Stimulated activated CD8-positive, alpha-beta memory T cell treated with anti-CD3 and anti-CD28 coated beads, Interleukin-7, amount 100 ng/mL, for 24 hours (primary cell): Measurements from ENCODE around the gene VMP1.

Experiments
- DNase-seq: peaks from one replicate; pipeline ENCODE4 v3.0.0-alpha.2; 2020; ENCODE audit warnings: low read depth

Gene VMP1

DNA sequence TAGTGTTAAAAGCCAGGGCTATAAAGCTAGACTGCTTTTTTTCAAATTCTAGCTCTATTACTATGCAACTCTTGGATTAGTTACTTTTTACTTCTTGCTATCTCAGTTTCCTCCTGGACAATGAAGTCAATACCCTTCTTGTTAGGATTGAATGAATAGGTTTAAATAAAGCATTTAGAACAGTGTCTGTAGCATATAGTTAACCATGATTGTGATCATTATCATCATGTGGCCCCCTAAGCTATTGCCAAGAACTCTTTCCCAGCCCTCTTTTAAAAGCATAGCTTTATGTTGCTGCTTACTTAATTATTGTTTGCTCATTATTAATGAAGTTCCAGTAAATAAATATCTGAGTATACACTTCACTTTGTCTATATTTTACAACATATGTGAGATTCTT lies 4.5 kb downstream of the VMP1 start:
- DNase-seq: no peak

DNA sequence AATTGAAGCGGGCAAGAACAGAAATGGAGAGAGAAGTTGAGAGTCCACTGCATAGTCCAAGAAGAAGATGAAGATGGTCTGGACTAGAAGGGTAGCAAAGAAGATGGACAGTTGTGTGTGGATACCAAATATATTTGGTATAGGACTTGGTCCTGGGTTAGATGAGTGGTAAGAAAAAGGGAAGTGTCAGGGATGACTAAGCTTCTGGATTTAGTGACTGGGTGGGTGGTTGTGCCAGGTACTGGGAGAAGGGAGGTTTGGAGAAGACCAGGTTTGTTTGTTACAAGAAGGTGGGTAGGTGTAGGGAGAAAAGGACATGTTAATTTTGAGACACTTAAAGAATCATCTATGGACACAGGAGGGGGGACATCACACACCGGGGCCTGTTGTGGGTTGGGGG lies 5.4 kb downstream of the VMP1 start:
- DNase-seq: no peak

DNA sequence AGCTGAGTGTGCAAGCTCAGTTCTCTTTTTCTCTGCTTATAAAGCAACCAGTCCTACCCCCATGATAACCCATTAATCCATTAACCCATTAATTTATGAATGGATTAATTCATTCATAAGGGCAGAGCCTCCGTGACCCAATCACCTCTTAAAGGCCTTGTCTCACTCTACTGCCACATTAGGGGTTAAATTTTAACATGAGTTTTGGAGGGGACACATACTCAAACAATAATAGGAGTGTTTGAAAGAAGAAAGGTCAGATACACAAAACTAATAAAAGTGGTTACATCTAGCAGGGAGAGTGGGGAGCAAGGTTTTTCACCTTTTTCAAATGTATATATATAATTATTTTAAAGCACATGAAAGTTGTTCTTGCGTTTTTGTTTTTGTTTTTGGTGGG lies 6.8 kb downstream of the VMP1 start:
- no peak for DNase-seq

GRCh38 chr17:59716427-59716826 lies 9.0 kb downstream of the VMP1 start:
- no peak for DNase-seq

GRCh38 chr17:59719526-59719925 lies 12.1 kb downstream of the VMP1 start:
- DNase-seq: no peak

GRCh38 chr17:59722623-59723022 lies 15.2 kb downstream of the VMP1 start:
- no peak for DNase-seq

GRCh38 chr17:59723041-59723440 lies 15.6 kb downstream of the VMP1 start:
- no peak for DNase-seq

- no peak for DNase-seq
These were observed 16.2 kb downstream of the VMP1 start for GRCh38 chr17:59723607-59724006.

DNA sequence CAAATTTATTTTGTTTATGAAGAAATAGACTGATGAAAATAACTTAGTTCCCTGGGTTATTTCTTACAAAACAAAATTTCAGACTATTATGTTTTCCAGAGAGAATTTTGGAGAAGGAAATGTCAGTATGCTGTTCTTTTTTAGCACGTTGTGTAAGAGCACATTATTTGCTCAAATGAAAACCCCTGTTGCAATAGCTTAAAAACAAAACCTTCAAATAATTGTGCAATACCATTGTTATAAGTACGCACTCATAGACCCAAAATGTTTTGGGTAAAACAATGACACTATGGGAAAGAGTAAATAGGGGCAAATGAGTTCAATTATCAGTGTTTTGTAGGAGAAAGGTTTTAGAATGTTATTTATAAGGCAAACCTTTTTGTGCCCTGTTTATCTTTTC lies 18.2 kb downstream of the VMP1 start:
- no peak for DNase-seq

DNA sequence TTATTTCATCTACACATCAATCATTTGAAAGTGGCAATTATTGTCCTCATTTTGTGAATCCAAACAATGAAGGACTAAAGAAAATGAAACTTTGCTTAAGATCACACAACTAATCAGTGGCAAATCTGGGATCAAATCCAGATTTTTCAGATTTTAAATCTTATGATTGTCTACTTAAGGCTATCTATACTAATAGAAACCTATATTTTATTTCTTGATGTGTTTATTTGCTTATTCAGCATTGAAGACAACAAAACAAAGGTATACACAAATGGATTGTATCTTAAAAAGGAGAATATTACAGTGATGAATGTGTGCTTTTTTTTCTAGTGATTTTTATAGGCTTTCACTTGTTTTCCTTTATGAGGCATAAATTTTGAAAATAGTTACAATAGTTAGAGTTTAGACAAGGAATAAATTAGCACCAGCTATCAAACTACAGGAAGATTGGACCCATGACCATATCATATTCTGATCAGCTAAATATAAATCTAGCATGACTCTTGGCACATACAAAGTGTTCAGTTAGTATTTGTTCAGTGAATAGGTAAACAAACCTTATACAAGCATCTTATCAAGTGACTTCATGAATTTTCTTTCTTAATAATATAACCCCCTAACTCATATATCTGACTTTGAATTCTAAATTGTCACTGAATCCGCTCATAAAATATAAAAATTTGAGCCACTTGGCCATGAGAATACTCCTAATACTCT lies 20.5 kb downstream of the VMP1 start:
- DNase-seq: no peak

DNA sequence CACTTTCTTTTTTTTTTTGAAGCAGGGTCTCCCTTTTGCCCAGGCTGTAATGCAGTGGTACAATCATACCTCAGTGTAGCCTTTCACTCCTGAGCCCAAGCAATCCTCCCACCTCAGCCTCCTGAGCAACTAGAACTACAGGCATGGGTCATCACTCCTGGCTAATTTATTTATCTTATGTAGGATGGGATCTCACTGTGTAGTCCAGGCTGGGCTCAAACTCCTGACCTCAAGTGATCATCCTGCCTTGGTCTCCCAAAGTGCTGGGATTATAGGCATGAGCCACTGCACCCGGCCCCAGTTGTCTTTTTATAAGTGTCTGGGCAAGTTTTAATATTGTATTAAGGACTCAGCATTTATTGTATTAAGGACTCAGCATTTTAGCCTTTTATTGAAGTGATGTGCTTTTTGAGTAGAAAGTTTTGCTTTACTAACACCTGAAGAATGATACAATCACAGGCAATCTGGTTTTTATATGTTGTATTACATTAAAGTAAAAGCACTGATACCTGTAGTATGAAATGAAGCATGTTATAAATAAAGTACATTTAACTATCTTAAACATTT lies 22.9 kb downstream of the VMP1 start:
- no peak for DNase-seq

GRCh38 chr17:59733697-59734096 lies 26.2 kb downstream of the VMP1 start:
- DNase-seq: no peak

- DNase-seq: no peak
These were observed 26.8 kb downstream of the VMP1 start for GRCh38 chr17:59734226-59734625.

- no peak for DNase-seq
These were observed 29.9 kb downstream of the VMP1 start for GRCh38 chr17:59737324-59737723.

- no peak for DNase-seq
These were observed 36.4 kb downstream of the VMP1 start for GRCh38 chr17:59743842-59744241.

DNA sequence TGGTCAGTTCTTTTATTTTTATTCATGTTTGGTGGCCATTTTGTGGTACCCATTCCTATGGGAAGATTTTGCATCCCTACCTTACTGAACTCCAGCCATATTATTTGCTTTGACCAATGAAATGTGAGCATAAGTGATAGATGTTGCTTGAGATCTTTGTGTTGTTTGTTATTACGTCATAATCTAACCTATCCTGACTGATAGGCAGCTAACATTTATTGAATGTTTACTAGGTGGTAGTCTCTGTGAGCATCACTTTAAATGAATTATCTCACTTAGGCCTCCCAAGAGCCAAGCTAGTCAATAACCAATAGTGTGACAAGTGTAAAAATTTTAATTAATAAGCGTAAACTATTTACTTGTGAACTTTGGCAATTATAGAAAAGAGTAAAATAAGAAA lies 37.6 kb downstream of the VMP1 start:
- no peak for DNase-seq

GRCh38 chr17:59746849-59747445 lies 39.5 kb downstream of the VMP1 start:
- no peak for DNase-seq

DNA sequence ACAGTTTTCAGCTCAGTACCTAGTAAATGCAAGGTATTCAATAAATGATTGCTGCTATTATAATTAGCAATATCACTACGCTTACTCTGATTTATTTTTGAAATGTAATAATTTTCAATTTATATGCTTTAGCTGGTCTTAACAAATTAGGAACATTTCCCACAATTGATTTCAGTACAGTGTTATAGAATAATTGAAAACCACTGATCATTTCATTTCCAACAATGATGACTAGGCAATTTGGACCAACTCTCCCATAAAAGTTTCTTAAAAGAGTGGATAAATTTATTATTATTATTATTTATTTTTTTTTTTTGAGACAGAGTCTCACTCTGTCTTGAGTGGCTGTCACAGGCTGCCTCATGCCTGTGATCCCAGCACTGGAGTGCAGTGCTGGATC lies 41.1 kb downstream of the VMP1 start:
- no peak for DNase-seq

GRCh38 chr17:59751955-59752413 lies 44.5 kb downstream of the VMP1 start:
- DNase-seq: no peak

DNA sequence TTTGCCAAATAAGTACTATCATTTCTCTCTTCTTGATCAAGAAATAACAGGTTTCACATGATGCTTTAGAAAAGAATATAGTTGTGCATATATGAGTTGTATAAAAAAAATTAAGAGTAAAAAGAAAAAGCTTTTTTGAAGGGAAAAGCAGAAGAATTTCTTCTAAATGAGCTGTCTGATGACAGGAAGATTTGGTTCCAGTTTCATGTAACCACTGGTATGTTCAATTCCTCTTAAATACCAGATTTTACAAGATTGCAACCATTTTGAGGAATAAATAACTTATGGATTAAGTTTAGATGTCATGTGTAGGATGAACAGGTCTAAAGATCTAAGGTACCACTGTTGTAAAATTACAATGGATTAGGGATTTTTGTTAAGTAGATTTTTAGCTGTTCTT lies 45.0 kb downstream of the VMP1 start:
- DNase-seq: no peak

DNA sequence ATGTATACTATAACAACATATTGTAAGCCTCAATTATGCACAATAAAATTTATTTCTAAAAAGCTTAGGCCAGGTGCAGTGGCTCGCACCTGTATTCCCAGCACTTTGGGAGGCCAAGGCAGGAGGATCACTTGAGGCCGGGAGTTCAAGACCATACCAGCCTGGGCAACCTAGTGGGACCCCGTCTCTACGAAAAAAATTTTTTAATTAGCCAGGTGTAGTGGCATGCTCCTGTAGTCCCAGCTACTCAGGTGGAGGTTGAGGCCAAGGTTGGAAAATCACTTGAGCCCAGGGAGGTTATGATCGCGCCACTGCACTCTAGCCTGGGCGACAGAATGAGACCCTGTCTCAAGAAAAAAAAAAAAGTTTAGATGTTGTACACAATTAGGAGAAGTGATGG lies 45.5 kb downstream of the VMP1 start:
- no peak for DNase-seq

DNA sequence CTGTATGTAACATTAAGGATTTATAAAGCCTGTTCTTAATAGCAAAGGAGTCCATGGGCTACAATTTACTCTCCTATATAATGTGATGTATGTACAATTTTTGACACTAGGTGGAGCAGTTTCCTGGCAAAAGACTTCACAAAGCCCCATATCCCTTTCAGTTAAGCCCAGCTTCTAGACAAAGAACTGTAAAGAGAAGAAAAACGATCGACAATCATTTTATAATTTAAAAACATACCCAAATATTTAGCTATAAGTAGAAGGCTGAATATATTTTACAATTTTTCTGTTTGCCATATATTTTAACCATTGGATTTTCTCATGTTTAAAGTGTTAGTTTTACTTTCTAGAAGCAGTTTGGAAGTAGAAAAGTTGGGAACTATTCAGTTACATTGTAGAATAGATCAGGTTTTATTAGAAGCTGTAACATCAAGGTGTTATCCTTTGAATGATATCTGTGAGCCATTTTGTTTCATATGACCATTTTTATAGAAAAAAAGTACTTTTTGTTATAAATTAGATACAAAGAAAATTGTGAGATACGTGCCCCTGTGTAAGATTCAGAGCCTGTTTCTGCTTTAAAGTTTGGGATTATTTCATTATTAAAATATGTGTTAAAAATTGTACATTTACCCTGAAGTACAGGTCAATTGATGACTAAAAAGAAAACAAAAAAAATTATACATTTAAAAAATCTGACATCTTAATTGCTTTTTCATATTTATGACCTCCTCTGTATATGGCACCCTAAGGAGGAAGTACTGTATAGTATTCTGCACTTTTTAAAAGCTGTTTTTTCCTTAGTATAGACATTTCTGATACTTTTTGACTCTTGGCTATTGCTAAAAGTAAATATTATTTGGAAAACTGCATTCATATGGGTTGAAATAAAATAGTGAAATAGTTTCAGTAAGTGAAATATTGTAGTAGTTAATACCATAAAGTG lies 46.3 kb downstream of the VMP1 start:
- no peak for DNase-seq

DNA sequence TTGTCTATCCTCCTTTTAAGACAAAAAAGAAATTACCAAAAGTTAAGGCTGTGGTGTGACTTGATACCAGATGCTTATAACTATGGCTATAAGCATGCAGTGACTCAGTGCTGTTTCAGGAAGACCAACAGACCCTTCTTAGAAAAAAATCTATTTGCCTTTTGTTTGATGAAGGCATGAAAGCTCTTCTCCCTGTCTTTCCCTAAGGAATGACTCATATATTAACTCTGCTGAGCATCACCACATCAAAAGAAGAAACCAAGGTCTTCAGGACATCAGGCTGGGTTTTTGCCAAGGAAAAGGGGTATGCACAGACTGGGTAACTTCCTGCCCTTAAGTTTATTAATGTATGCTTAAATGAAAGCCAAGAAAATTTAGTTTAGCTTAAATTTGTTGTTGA lies 47.1 kb downstream of the VMP1 start:
- DNase-seq: no peak
